ENCODE data around the gene FAM222A. TPM values are rescaled to one million over a fixed set of nuclear protein-coding genes. Genes with fewer than 3 reads are reported as not detected.
A peak's percentile ranks its signal among the peaks of the same experiment; 100 is the strongest.

Gene FAM222A
- total RNA-seq, 1 experiment from 2014 or later = 3.7 TPM

GRCh38 chr12:109818253-109818652, 104.6 kb downstream of the FAM222A start:
- POLR2A ChIA-PET = no interaction called here
- Histone ChIP-seq H3K36me3 (ENCODE audit: control insufficient read depth in 1 of 2, insufficient read depth in 2 of 2, low read length in 2 of 2) (no peaks in the 10 kb centered on the region), H3K9me3 (ENCODE audit: control insufficient read depth in 1 of 2, insufficient read depth in 1 of 2, low read depth in 1 of 2, low read length in 2 of 2) (no peaks in the 10 kb centered on the region; a peak in 1 of 4 replicates), H3K9ac (ENCODE audit: low read length) (no peak overlapping the region), H2AFZ (ENCODE audit: low read depth, low read length, poor library complexity, severe bottlenecking) (no peak overlapping the region), H3K4me3 (replicated peaks in 1 of 2; ENCODE audit: low read depth in 1 of 2, low read length in 2 of 2) (no peak overlapping the region), H4K20me1 (ENCODE audit: insufficient read depth) (no peaks in the 10 kb centered on the region), H3K79me2 (ENCODE audit: insufficient read depth, low read length) (no peaks in the 10 kb centered on the region), H3K27ac (ENCODE audit: low read depth, low read length) (no peak overlapping the region), H3K4me1 (ENCODE audit: control insufficient read depth in 1 of 2, insufficient read depth in 2 of 2, low read length in 2 of 2) (peaks cover 9 to 31% of the 10 kb centered on the region in 2 experiments; a peak in 3 of 4 replicates), H3K4me2 (ENCODE audit: low read length) (no peak overlapping the region), H3K9me2 (ENCODE audit: insufficient read depth) (no peaks in the 10 kb centered on the region), H3K27me3 (ENCODE audit: insufficient read depth, low read length) (no peaks in the 10 kb centered on the region)
- no peak for DNase-seq (ENCODE audit: low read depth, low spot score)
- intact Hi-C loops (cut with micrococcal nuclease) = no loop called here
- ATAC-seq = no peak
- no TSS peak for BruUV-seq (replicated peaks)
- CTCF ChIA-PET = no interaction called here
- TF ChIP-seq ZBTB33 (IDR thresholded peaks at IDR 0.05; ENCODE audit: extremely low read depth, insufficient replicate concordance, low read length) (no peak), EZH2phosphoT487 (IDR thresholded peaks at IDR 0.05; ENCODE audit: borderline replicate concordance) (no peak), ATF3 (IDR thresholded peaks at IDR 0.05) (no peak), POLR2A (IDR thresholded peaks at IDR 0.05; ENCODE audit: borderline replicate concordance, extremely low read depth, insufficient read depth, insufficient read length) (no peak)
- RAD21 ChIA-PET (ENCODE audit: low non-redundant PET in 1 of 2, low total read pairs in 2 of 2, uncharacterized antibody in 2 of 2, unreplicated experiment in 2 of 2) = no interaction called here

GRCh38 chr12:109818905-109819500, 105.4 kb downstream of the FAM222A start:
- no TSS peak for BruUV-seq (replicated peaks)
- H3K9ac ChIP-seq (ENCODE audit: low read length) = no peak overlapping the region
- ChIA-PET POLR2A (no interaction called here), RAD21 (ENCODE audit: low non-redundant PET in 1 of 2, low total read pairs in 2 of 2, uncharacterized antibody in 2 of 2, unreplicated experiment in 2 of 2) (no interaction called here), CTCF (interaction anchor here (1.2 kb wide), 1 partner anchor 26 kb away, joined by 3 read pairs; no protein-coding TSS in a partner anchor)
- H4K20me1 ChIP-seq (ENCODE audit: insufficient read depth) = no peaks in the 10 kb centered on the region
- peaks cover 9 to 36% of the 10 kb centered on the region in 2 experiments; a peak in 3 of 4 replicates for H3K4me1 ChIP-seq (ENCODE audit: control insufficient read depth in 1 of 2, insufficient read depth in 2 of 2, low read length in 2 of 2)
- no peak overlapping the region for H3K27ac ChIP-seq (ENCODE audit: low read depth, low read length)
- H3K9me2 ChIP-seq (ENCODE audit: insufficient read depth) = no peaks in the 10 kb centered on the region
- no peak overlapping the region for H3K4me3 ChIP-seq (replicated peaks in 1 of 2; ENCODE audit: low read depth in 1 of 2, low read length in 2 of 2)
- H3K79me2 ChIP-seq (ENCODE audit: insufficient read depth, low read length) = no peaks in the 10 kb centered on the region
- no peaks in the 10 kb centered on the region for H3K36me3 ChIP-seq (ENCODE audit: control insufficient read depth in 1 of 2, insufficient read depth in 2 of 2, low read length in 2 of 2)
- no peak overlapping the region for H3K4me2 ChIP-seq (ENCODE audit: low read length)
- no peak overlapping the region for H2AFZ ChIP-seq (ENCODE audit: low read depth, low read length, poor library complexity, severe bottlenecking)
- intact Hi-C loops (cut with micrococcal nuclease) = no loop called here
- DNase-seq (ENCODE audit: low read depth, low spot score) (no peak), ATAC-seq (peak; percentile 28)
- H3K27me3 ChIP-seq (ENCODE audit: insufficient read depth, low read length) = no peaks in the 10 kb centered on the region
- no peaks in the 10 kb centered on the region; a peak in 1 of 4 replicates for H3K9me3 ChIP-seq (ENCODE audit: control insufficient read depth in 1 of 2, insufficient read depth in 1 of 2, low read depth in 1 of 2, low read length in 2 of 2)
- TF ChIP-seq ZNF274 (IDR thresholded peaks at IDR 0.05; ENCODE audit: low read depth, low read length) (no peak), ZFX (IDR thresholded peaks at IDR 0.05) (no peak), REST (IDR thresholded peaks at IDR 0.05; ENCODE audit: low read depth) (no peak), JUND (IDR thresholded peaks at IDR 0.05) (no peak), SP1 (IDR thresholded peaks at IDR 0.05; ENCODE audit: low read depth) (no peak), POLR2AphosphoS5 (IDR thresholded peaks at IDR 0.05; ENCODE audit: low read depth, low read length) (no peak), CEBPB (IDR thresholded peaks at IDR 0.05; ENCODE audit: low read depth) (no peak), CTCF (IDR thresholded peaks at IDR 0.05 in 2 of 3, conservative IDR thresholded peaks at IDR 0.05 in 1 of 3; ENCODE audit: borderline replicate concordance in 1 of 3, insufficient read depth in 1 of 3, low read depth in 2 of 3, low read length in 2 of 3) (no peak)
